ENCODE results near the gene SARDH.

The SARDH gene

DNA sequence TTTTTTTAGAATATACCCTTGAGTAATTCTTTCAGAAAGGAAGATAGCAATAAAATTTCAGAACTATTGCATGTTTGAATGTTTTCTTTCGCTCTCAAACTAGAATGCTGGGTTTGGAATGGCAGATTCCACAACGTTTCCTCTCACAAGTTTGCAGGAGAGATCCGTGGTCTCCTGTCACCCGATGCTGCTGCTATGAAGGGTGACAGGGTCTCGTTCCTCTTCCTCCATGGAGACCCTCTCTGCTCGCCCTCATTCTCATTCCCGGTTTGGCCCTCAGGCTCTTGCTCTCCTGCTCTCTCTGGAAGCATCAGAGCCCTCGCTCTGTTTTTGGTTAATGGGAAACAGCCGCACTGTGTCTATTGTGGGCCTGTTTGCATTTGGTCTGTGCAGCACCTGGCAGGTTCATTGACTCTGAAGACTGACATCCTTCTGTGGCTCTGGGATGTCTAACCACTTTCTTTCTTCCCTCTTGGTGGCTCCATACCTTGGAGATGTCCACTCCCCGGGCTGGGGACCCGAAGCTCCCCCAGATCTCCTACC, 116.4 kb downstream of the SARDH start:
- no peak for DNase-seq

DNA sequence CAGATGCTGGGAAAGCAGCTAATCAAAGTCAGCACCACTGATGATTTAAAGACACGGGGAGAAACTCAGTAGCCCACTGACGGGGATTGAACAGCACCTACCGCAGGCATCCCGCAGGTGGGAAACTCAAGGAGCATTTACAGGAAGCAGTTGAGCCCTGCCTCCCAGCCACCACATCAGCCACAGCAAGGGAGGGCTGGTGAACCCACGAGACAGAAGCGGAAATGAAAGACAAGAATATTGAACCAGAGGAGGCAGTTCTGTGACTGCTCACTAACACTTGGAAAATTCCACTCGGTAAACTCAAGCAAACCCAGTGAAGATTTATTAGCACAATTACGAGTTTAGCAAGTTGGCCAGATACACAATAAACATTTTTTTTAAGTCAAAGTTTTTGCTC, 118.4 kb downstream of the SARDH start:
- DNase-seq = no peak

DNA sequence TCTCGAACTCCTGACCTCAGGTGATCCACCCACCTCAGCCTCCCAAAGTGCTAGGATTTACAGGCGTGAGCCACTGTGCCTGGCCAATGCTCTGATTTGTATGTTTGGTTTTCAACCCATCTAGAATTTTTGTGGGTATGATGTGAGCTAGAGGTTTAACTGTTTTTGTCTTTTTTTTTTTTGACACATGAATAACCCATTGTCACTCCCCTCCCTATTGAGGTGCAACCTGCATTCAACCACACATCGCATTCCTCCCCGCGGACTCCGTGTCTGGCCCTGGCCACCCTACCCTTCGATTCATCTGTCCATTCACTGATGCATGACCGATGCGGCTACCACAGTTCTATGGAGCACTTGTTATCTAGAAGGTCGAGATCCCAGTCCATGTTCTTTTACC, 119.4 kb downstream of the SARDH start:
- DNase-seq = no peak

DNA sequence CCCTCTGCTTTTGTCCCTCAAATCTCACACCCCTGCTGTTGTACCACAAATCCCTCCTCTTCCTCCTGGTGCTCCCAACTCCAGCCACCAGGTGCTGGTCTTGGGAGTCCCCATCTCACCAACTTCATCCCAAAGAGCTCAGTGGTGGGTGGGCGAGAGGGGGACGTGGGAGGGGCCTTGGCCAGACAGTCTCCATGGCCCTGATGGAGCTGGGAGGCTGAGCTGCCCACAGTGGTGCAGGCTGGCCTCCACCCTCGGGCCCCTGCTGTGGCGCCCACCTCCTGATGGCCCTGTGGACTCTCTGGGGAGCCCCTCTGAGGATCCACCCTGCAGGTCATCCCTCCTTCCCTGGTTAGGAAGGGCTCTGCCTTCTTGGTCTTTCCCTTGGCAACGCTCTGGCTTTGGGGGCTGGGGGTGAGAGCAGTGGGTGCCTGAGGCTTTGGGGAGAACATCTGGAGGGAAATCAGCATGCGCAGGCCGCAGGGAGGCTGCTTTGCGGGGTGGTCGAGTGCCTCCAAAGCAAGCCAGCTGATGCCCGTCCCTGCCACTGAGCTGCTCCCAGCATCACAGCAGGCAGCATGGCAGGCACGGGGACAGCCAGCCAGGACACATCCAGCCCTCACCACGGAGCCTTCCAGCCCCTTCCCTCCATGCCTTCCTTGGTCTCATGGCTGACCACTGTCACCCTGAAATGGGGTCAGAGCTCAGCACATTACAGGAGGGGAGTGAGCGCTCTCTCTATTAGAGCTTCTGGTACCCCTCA, 121.3 kb downstream of the SARDH start:
- no peak for DNase-seq

DNA sequence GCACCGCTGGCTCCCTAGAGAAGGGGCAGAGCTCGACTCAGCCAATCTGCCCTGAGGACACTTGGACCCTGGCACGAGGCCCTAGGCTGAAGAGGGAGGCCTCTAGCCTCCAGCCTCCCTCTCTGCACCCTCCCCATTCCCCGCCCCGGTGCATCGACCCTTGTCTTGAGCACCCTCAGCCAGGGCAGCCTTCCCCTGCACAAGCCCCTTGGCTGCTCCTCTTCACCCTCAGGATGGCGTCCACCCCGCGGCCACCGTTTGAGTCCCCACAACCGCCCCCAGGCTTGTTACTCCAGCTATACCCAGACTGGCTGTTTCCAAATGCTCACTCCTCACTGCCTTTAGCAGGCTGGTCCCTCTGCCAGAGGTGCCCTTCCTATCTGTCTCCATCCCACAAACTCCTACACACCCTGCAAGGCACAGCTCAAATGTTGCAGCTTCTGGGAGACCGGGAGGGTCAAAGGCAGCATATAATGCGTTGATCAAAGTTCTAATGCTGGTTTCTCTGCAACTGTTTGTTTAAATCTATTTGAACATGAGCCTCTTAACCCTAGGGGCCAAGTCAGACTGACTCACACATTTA, 122.5 kb downstream of the SARDH start:
- DNase-seq = no peak

DNA sequence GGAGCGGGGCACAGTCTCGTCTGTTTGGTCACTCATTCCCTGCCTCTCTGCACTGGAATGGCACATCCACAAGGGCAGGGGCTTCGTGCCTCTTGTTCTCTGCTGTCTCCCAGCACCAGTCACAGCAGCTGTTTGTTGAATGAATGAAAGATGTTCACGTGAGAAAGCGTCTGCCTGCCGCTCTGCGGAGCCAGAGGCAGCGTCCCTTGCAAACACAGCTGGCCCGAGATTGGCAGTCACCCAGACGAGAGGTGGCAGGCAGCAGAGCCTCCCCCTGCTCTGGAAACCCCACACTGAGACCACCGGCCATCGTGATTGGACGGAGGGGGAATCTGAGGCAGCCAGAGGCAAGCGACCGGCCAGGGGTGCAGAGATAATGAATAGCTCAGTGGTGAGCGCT, 123.0 kb downstream of the SARDH start:
- no peak for DNase-seq

DNA sequence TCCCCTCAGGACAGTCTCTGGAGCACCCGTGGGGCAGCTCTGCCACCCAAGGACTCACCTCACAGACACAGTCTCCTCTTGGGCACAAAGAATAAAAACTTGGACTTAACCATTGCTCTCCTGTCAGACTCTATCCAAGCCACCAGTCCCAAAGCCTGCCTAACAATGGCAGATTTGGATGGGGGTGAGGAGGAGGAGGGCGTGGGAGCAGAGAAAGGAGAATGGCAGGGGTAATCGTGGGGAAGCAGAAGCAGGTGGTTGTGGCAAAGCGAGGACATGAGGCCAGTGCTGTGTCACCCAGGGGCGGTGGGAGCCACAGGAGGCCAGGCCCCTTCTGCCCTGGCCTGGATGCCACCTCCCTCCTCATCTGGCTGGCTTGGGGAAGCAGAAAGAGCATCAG, 123.5 kb downstream of the SARDH start:
- DNase-seq = no peak

DNA sequence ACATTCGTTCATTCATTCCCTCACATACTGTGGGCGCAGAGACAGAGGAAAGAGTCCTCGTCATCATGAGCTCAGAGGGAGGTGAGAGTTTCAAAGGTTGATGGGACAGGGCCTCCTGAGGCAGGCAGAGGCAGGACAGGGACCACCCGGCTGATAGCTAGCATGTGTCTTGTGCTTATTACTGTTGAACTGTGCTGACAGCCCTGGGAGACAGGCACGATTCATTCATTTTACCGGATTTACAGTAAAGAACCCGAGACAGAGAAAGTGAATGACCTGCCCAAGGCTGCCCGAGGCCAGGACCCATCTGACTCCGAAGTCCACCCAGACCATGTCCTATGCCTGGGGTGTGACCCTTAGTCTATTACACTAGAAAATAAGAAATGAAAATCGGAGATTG, 124.1 kb downstream of the SARDH start:
- DNase-seq = no peak

Data from femur (tissue), 1 donor.